WTC11 (cell line): Measurements from ENCODE around the gene BCAS3. TPM values are rescaled to one million over a fixed set of nuclear protein-coding genes. Genes with fewer than 3 reads are reported as not detected.

Source experiments
- ATAC-seq: fragments of 200-7000 bp; cut with Tn5 transposase; 2 replicates; pipeline ENCODE4 v1.10.0; 2021; ENCODE audit warnings: mild to moderate bottlenecking, moderate library complexity
- CTCF ChIA-PET: fragments of 300-600 bp; sonication (Branson Sonifier 250); formaldehyde crosslinking; loops from one replicate; lab custom pipeline; 2021; ENCODE audit warnings: antibody characterized with exemption; lab: Charles Lee
- POLR2A ChIA-PET: fragments of 350-600 bp; sonication (Branson Sonifier 250); formaldehyde crosslinking; loops from one replicate; lab custom pipeline; 2021; ENCODE audit warnings: antibody characterized with exemption; lab: Charles Lee
- DNase-seq: peaks from one replicate; pipeline ENCODE4 v3.0.0; 2021; ENCODE audit warnings: low spot score
- H3K27ac Mint-ChIP-seq: 2 replicates; pipeline ENCODE4 v1.8.0; 2021; ENCODE audit warnings: mixed read lengths
- H3K27me3 Mint-ChIP-seq: 2 replicates; pipeline ENCODE4 v1.8.0; 2021; ENCODE audit warnings: low read depth, mild to moderate bottlenecking, moderate library complexity, mixed read lengths
- H3K36me3 Mint-ChIP-seq: 2 replicates; pipeline ENCODE4 v1.8.0; 2021; ENCODE audit warnings: mixed read lengths
- H3K4me1 Mint-ChIP-seq: 2 replicates; pipeline ENCODE4 v1.8.0; 2022; ENCODE audit warnings: mixed read lengths
- H3K4me3 Mint-ChIP-seq: 2 replicates; pipeline ENCODE4 v1.8.0; 2021; ENCODE audit warnings: mild to moderate bottlenecking, moderate library complexity, mixed read lengths
- H3K9me3 Mint-ChIP-seq: 2 replicates; pipeline ENCODE4 v1.8.0; 2021; ENCODE audit warnings: mixed read lengths
- ATF6 ChIP-seq: sonication (generic); formaldehyde crosslinking; IDR thresholded peaks from 2 replicates; pipeline ENCODE4 v1.8.1; 2023; ENCODE audit warnings: mild to moderate bottlenecking, missing genetic modification reagents
- CBFB ChIP-seq: sonication (generic); formaldehyde crosslinking; IDR thresholded peaks from 2 replicates; pipeline ENCODE4 v1.8.1; 2022; ENCODE audit warnings: mild to moderate bottlenecking, low read depth, missing genetic modification reagents
- FOXJ3 ChIP-seq: sonication (generic); formaldehyde crosslinking; IDR thresholded peaks from 2 replicates; pipeline ENCODE4 v1.9.0; 2021; ENCODE audit warnings: missing genetic modification reagents, mild to moderate bottlenecking, borderline replicate concordance
- GABPB1 ChIP-seq: sonication (generic); formaldehyde crosslinking; IDR thresholded peaks from 2 replicates; pipeline ENCODE4 v1.8.1; 2023; ENCODE audit warnings: mild to moderate bottlenecking, missing genetic modification reagents
- GRHL2 ChIP-seq: fragments of 250-450 bp; sonication (Bioruptor Pico); IDR thresholded peaks from 2 replicates; pipeline ENCODE4 v1.8.0; 2022; ENCODE audit warnings: mild to moderate bottlenecking, moderate library complexity; ENCODE audit not compliant: insufficient replicate concordance, severe bottlenecking
- GTF2I ChIP-seq: fragments of 250-450 bp; sonication (Bioruptor Pico); conservative IDR thresholded peaks from 2 replicates; pipeline ENCODE4 v1.4.0; 2021; ENCODE audit warnings: mild to moderate bottlenecking
- JUN ChIP-seq: sonication (generic); formaldehyde crosslinking; IDR thresholded peaks from 2 replicates; pipeline ENCODE4 v1.8.0; 2023; ENCODE audit warnings: mild to moderate bottlenecking, missing genetic modification reagents
- NFYB ChIP-seq: sonication (generic); formaldehyde crosslinking; conservative IDR thresholded peaks from 2 replicates; pipeline ENCODE4 v1.8.0; 2022; ENCODE audit warnings: low read depth, missing genetic modification reagents
- OVOL2 ChIP-seq: fragments of 250-450 bp; sonication (Bioruptor Pico); IDR thresholded peaks from 2 replicates; pipeline ENCODE4 v1.9.0; 2021; ENCODE audit warnings: mild to moderate bottlenecking, borderline replicate concordance
- TEAD1 ChIP-seq: sonication (generic); formaldehyde crosslinking; IDR thresholded peaks from 2 replicates; pipeline ENCODE4 v1.8.0; 2022; ENCODE audit warnings: mild to moderate bottlenecking, missing genetic modification reagents
- ZBTB21 ChIP-seq: sonication (generic); formaldehyde crosslinking; IDR thresholded peaks from 2 replicates; pipeline ENCODE4 v1.8.1; 2023; ENCODE audit warnings: mild to moderate bottlenecking, missing genetic modification reagents, borderline replicate concordance
- ZNF219 ChIP-seq: sonication (generic); formaldehyde crosslinking; IDR thresholded peaks from 2 replicates; pipeline ENCODE4 v1.8.0; 2023; ENCODE audit warnings: missing genetic modification reagents, mild to moderate bottlenecking, borderline replicate concordance
- ZNF232 ChIP-seq: sonication (generic); formaldehyde crosslinking; IDR thresholded peaks from 2 replicates; pipeline ENCODE4 v1.8.0; 2022; ENCODE audit warnings: mild to moderate bottlenecking, missing genetic modification reagents
- ZNF416 ChIP-seq: fragments of 250-450 bp; sonication (Bioruptor Pico); IDR thresholded peaks from 2 replicates; pipeline ENCODE4 v1.9.0; 2021; ENCODE audit warnings: mild to moderate bottlenecking, inconsistent platforms
- ZNF423 ChIP-seq: fragments of 250-450 bp; sonication (Bioruptor Pico); IDR thresholded peaks from 2 replicates; pipeline ENCODE4 v2.1.2; 2022; ENCODE audit warnings: mild to moderate bottlenecking, moderate library complexity
- total RNA-seq: library from RNA; stranded (reverse); gene quantifications from 3 replicates; pipeline ENCODE4 v1.2.3, GENCODE V29; 2021
- TF ChIP-seq, protein P1 (sequence below): sonication (generic); formaldehyde crosslinking; IDR thresholded peaks from 2 replicates; pipeline ENCODE4 v1.8.1; 2022; ENCODE audit warnings: missing genetic modification reagents, borderline replicate concordance
- TF ChIP-seq, protein P2 (sequence below): sonication (generic); formaldehyde crosslinking; IDR thresholded peaks from 2 replicates; pipeline ENCODE4 v1.8.1; 2022; ENCODE audit warnings: low read depth, missing genetic modification reagents, borderline replicate concordance
- TF ChIP-seq, protein P3 (sequence below): sonication (generic); formaldehyde crosslinking; IDR thresholded peaks from 2 replicates; pipeline ENCODE4 v1.8.0; 2023; ENCODE audit warnings: mild to moderate bottlenecking, missing genetic modification reagents
- TF ChIP-seq, protein P4 (sequence below): fragments of 250-450 bp; sonication (Bioruptor Pico); IDR thresholded peaks from 2 replicates; pipeline ENCODE4 v1.9.0; 2021; ENCODE audit warnings: mild to moderate bottlenecking

Gene BCAS3
- total RNA-seq, 1 experiment from 2014 or later, result 15.5 TPM

DNA sequence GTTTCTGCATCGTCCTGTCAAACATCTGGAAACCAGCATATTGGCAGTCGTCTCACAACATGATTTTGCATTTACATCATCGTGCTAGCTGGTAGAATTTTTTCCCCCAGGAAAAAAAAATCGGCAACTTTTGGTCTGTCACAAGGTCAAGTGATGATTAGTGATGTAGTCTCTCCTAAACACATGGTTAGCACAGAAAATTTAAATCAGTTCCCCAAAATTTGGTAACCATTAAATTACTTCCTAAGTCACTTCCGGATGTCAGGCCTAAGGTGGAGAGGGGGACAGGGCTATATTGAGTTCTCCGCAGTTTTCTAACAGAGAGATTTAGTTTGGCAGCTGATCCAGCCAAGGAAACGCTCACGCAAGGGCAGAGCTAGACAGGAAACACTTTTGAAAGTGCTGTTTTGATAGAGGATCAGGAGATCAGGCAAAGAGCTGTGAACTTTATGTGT, 451.0 kb downstream of the BCAS3 start:
- CTCF ChIA-PET, result no interaction called here
- Mint-ChIP-seq H3K4me1 (no peaks in the 10 kb centered on the region), H3K9me3 (no peaks in the 10 kb centered on the region), H3K4me3 (no peak overlapping the region), H3K36me3 (no peaks in the 10 kb centered on the region), H3K27ac (0 out of 2 replicates have a peak overlapping the region, but pooled peaks have one; percentile 60), H3K27me3 (no peaks in the 10 kb centered on the region)
- POLR2A ChIA-PET, result no interaction called here
- TF ChIP-seq, protein P1, sequence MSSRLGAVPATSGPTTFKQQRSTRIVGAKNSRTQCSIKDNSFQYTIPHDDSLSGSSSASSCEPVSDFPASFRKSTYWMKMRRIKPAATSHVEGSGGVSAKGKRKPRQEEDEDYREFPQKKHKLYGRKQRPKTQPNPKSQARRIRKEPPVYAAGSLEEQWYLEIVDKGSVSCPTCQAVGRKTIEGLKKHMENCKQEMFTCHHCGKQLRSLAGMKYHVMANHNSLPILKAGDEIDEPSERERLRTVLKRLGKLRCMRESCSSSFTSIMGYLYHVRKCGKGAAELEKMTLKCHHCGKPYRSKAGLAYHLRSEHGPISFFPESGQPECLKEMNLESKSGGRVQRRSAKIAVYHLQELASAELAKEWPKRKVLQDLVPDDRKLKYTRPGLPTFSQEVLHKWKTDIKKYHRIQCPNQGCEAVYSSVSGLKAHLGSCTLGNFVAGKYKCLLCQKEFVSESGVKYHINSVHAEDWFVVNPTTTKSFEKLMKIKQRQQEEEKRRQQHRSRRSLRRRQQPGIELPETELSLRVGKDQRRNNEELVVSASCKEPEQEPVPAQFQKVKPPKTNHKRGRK, result no peak
- TF ChIP-seq ZNF232 (CRISPR knock-in tag), result no peak
- TF ChIP-seq, protein P2, sequence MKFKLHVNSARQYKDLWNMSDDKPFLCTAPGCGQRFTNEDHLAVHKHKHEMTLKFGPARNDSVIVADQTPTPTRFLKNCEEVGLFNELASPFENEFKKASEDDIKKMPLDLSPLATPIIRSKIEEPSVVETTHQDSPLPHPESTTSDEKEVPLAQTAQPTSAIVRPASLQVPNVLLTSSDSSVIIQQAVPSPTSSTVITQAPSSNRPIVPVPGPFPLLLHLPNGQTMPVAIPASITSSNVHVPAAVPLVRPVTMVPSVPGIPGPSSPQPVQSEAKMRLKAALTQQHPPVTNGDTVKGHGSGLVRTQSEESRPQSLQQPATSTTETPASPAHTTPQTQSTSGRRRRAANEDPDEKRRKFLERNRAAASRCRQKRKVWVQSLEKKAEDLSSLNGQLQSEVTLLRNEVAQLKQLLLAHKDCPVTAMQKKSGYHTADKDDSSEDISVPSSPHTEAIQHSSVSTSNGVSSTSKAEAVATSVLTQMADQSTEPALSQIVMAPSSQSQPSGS (CRISPR knock-in tag), result no peak
- TF ChIP-seq, protein P3, sequence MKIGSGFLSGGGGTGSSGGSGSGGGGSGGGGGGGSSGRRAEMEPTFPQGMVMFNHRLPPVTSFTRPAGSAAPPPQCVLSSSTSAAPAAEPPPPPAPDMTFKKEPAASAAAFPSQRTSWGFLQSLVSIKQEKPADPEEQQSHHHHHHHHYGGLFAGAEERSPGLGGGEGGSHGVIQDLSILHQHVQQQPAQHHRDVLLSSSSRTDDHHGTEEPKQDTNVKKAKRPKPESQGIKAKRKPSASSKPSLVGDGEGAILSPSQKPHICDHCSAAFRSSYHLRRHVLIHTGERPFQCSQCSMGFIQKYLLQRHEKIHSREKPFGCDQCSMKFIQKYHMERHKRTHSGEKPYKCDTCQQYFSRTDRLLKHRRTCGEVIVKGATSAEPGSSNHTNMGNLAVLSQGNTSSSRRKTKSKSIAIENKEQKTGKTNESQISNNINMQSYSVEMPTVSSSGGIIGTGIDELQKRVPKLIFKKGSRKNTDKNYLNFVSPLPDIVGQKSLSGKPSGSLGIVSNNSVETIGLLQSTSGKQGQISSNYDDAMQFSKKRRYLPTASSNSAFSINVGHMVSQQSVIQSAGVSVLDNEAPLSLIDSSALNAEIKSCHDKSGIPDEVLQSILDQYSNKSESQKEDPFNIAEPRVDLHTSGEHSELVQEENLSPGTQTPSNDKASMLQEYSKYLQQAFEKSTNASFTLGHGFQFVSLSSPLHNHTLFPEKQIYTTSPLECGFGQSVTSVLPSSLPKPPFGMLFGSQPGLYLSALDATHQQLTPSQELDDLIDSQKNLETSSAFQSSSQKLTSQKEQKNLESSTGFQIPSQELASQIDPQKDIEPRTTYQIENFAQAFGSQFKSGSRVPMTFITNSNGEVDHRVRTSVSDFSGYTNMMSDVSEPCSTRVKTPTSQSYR (CRISPR knock-in tag), result no peak
- TF ChIP-seq ATF6, result no peak
- TF ChIP-seq CBFB (CRISPR knock-in tag), result no peak
- no peak for TF ChIP-seq ZNF219 (CRISPR knock-in tag)
- TF ChIP-seq, protein P4, sequence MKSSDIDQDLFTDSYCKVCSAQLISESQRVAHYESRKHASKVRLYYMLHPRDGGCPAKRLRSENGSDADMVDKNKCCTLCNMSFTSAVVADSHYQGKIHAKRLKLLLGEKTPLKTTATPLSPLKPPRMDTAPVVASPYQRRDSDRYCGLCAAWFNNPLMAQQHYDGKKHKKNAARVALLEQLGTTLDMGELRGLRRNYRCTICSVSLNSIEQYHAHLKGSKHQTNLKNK (CRISPR knock-in tag), result no peak
- TF ChIP-seq OVOL2 (CRISPR knock-in tag), result no peak
- TF ChIP-seq GABPB1 (CRISPR knock-in tag), result no peak
- TF ChIP-seq GRHL2, result no peak
- no peak for TF ChIP-seq JUN (CRISPR knock-in tag)
- TF ChIP-seq ZNF423 (CRISPR knock-in tag), result no peak
- TF ChIP-seq ZNF416 (CRISPR knock-in tag), result no peak
- ATAC-seq (no peak), DNase-seq (no peak)

GRCh38 chr17:61129267-61130254, 451.9 kb downstream of the BCAS3 start:
- Mint-ChIP-seq H3K9me3 (no peaks in the 10 kb centered on the region), H3K27ac (no peak overlapping the region), H3K4me3 (no peak overlapping the region), H3K36me3 (no peaks in the 10 kb centered on the region), H3K4me1 (no peaks in the 10 kb centered on the region), H3K27me3 (no peaks in the 10 kb centered on the region)
- no peak for TF ChIP-seq NFYB (CRISPR knock-in tag)
- no peak for TF ChIP-seq ZBTB21
- TF ChIP-seq TEAD1 (CRISPR knock-in tag), result no peak
- TF ChIP-seq GTF2I (CRISPR knock-in tag), result no peak
- TF ChIP-seq FOXJ3 (CRISPR knock-in tag), result no peak
- no peak for DNase-seq
- CTCF ChIA-PET, result interaction anchor here (0.5 kb wide), 2 partner anchors 144 to 273 kb away, joined by 3 to 6 read pairs; no protein-coding TSS in a partner anchor
- no peak for ATAC-seq
- POLR2A ChIA-PET, result no interaction called here
